Measurements from ENCODE around the gene HNMT. TPM values are rescaled to one million over a fixed set of nuclear protein-coding genes. Genes with fewer than 3 reads are reported as not detected.

HNMT gene
- total RNA-seq, 4 donors from 2014 or later = 11.2 to 25.5 (median 21.6) TPM

DNA sequence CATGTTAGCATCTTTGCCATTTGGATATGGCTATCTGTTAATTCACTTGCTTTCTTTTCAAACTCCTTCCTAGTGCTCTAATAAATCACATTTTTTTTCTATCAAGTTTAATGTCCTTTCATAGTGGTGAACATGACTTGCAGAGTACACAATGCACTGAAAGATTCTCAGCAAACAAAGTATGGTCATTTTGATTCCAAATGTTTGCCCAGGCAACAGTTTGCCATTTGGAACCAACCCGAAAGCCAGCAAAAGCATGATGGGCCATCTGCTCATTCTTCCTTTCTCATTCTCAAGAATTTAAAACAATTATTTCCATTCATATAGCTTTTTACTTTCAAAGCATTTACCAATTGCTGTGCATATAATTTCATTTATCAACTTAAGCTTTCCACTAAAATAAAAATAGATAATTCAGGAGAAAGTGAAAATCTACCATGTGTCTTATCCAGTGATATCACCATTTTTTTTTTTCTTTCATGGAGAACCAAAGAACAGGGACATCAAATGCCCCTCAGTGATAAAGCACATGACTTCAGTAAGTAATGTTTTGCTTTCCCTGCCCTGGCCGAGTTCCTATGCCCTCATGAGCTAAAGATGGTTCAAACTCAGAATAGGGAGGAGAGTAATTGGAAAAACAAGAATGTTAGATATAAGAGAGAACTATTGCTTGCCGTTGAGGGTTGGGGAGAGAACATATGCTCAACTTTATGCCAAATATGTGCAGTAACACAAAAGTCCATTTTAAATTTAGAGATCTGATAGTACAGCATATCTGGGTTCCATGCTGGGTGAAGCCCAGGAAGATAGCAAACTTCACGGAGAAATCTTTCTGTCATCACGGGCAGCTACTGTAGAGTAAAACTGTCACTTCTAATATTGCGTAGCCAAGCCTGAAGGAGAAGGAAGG, 62.1 kb downstream of the HNMT start:
- no peak overlapping the region for H3K4me3 ChIP-seq
- WGBS = 88% methylated on average over 6 of the region's 6 CpGs
- H3K4me1 ChIP-seq = no peaks in the 10 kb centered on the region
- DNase-seq (ENCODE audit: extremely low spot score) = no peak
- no peaks in the 10 kb centered on the region for H3K36me3 ChIP-seq
- H3K9me3 ChIP-seq = no peaks in the 10 kb centered on the region
- TF ChIP-seq POLR2A (IDR thresholded peaks at IDR 0.05; ENCODE audit: low read depth) = no peak
- TF ChIP-seq POLR2AphosphoS5 (IDR thresholded peaks at IDR 0.05) = no peak
- TF ChIP-seq EP300 (IDR thresholded peaks at IDR 0.05) = no peak
- TF ChIP-seq, protein P1, sequence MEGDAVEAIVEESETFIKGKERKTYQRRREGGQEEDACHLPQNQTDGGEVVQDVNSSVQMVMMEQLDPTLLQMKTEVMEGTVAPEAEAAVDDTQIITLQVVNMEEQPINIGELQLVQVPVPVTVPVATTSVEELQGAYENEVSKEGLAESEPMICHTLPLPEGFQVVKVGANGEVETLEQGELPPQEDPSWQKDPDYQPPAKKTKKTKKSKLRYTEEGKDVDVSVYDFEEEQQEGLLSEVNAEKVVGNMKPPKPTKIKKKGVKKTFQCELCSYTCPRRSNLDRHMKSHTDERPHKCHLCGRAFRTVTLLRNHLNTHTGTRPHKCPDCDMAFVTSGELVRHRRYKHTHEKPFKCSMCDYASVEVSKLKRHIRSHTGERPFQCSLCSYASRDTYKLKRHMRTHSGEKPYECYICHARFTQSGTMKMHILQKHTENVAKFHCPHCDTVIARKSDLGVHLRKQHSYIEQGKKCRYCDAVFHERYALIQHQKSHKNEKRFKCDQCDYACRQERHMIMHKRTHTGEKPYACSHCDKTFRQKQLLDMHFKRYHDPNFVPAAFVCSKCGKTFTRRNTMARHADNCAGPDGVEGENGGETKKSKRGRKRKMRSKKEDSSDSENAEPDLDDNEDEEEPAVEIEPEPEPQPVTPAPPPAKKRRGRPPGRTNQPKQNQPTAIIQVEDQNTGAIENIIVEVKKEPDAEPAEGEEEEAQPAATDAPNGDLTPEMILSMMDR (IDR thresholded peaks at IDR 0.05) = no peak
- H3K27ac ChIP-seq (replicated peaks in 1 of 4) = no peak overlapping the region
- intact Hi-C loops (cut with DNase I) = no loop called here
- no peaks in the 10 kb centered on the region for H3K27me3 ChIP-seq

DNA sequence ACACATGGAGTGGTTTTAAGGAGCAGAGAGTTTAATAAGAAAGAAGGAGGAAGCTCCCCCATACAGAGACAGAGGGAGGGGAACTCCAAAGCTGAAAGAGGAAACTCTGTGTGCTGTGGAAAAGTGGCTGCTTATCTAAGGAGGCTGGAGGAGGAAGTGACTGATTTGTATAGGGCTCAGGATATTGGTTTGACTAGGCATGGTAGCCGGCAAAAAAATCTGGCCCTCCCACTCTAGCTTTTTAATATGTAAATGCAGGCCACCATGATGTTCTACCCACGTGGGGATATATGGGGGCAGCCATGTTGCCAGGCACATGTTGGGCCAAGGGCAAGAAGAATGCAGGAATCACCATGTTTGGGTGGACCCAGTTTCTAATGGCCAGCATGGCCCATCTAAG, 64.3 kb downstream of the HNMT start:
- H3K27ac ChIP-seq (replicated peaks in 1 of 4) = no peak overlapping the region
- no peaks in the 10 kb centered on the region for H3K9me3 ChIP-seq
- no peaks in the 10 kb centered on the region for H3K27me3 ChIP-seq
- no peaks in the 10 kb centered on the region for H3K4me1 ChIP-seq
- no peak for DNase-seq (ENCODE audit: extremely low spot score)
- TF ChIP-seq EP300 (IDR thresholded peaks at IDR 0.05) (no peak), POLR2AphosphoS5 (IDR thresholded peaks at IDR 0.05) (no peak), POLR2A (IDR thresholded peaks at IDR 0.05; ENCODE audit: low read depth) (no peak)
- TF ChIP-seq, protein P1 (IDR thresholded peaks at IDR 0.05) = no peak
- H3K36me3 ChIP-seq = no peaks in the 10 kb centered on the region
- WGBS = 64% methylated on average over 2 of the region's 2 CpGs
- H3K4me3 ChIP-seq = no peak overlapping the region
- intact Hi-C loops (cut with DNase I) = no loop called here

DNA sequence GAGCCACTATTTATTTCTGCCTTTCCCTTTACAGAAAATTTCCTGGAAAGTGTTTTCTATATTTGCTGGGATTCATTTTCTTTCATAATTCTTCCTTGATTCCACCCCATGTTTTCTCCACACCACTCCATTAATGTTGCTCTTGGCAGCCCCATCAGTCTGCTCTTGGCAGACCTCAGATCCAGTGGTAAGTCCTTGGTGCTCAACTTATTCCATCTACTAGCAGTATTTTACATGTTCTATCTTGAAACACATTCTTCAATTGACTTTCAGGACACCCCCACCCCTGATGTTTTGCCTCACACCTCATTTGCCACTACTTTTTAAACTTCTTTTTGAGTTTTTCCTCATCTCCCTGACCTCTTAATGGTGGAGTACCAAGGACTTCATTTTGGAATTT, 65.0 kb downstream of the HNMT start:
- Histone ChIP-seq H3K27me3 (no peaks in the 10 kb centered on the region), H3K9me3 (no peaks in the 10 kb centered on the region), H3K4me1 (no peaks in the 10 kb centered on the region), H3K27ac (replicated peaks in 1 of 4) (no peak overlapping the region), H3K36me3 (no peaks in the 10 kb centered on the region), H3K4me3 (no peak overlapping the region)
- intact Hi-C loops (cut with DNase I) = no loop called here
- no peak for DNase-seq (ENCODE audit: extremely low spot score)
- TF ChIP-seq POLR2AphosphoS5 (IDR thresholded peaks at IDR 0.05) (no peak), EP300 (IDR thresholded peaks at IDR 0.05) (no peak), POLR2A (IDR thresholded peaks at IDR 0.05; ENCODE audit: low read depth) (no peak)
- TF ChIP-seq, protein P1 (IDR thresholded peaks at IDR 0.05) = no peak

DNA sequence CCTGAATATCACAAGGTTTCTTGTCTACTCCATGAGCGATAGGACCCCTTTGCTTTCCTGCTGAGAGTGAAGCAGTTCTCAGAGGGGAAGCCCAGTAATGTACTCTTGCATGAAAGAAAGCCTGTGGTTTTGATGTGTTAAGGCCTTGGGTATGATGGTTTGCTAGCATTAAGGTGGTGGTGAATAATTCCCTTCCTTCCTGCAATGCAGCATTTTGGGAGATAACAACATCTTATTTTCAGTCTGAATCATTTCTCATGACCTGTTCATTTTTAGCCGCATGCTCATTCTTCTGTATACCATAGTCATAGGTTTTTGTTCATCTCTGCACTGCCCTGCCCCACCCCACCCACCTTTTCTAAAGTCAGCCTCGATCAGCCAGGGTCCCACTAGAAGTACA, 66.2 kb downstream of the HNMT start:
- no peaks in the 10 kb centered on the region for H3K36me3 ChIP-seq
- H3K9me3 ChIP-seq = no peaks in the 10 kb centered on the region
- H3K4me1 ChIP-seq = no peaks in the 10 kb centered on the region
- no peaks in the 10 kb centered on the region for H3K27me3 ChIP-seq
- intact Hi-C loops (cut with DNase I) = no loop called here
- no peak for DNase-seq (ENCODE audit: extremely low spot score)
- TF ChIP-seq EP300 (IDR thresholded peaks at IDR 0.05) (no peak), POLR2AphosphoS5 (IDR thresholded peaks at IDR 0.05) (no peak), POLR2A (IDR thresholded peaks at IDR 0.05; ENCODE audit: low read depth) (no peak)
- TF ChIP-seq, protein P1 (IDR thresholded peaks at IDR 0.05) = no peak
- H3K27ac ChIP-seq (replicated peaks in 1 of 4) = no peak overlapping the region
- H3K4me3 ChIP-seq = no peak overlapping the region
- WGBS = 87% methylated on average over 3 of the region's 3 CpGs
